GM12801 (cell line): ENCODE results near the gene KAZN.

Experiments
- TF ChIP-seq, protein P1 (sequence below): IDR thresholded peaks from one replicate; pipeline ENCODE4 v1.5.1; 2011; ENCODE audit warnings: control low read depth; ENCODE audit not compliant: insufficient read length; ENCODE audit errors: extremely low read depth

KAZN gene

DNA sequence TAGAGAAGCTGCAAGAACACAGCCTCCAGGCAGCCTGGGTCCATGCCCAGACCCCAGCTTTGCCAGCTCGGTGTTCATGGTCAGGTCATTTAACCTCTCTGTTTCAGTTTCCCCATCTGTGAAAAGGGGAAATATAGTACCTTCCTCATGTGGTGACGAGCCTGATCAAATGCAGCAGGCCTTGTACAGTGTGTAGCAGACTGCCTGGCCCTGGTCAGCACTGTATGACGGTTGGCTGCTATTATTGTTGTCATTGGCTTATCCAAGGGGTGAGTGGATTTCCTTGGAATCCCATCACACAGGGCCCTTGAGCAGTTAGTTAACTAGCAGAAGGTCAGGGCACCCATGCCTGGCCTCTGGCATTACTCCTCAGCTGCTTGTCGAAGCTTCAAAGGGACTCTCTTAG lies 548.5 kb downstream of the KAZN start:
- TF ChIP-seq, protein P1, sequence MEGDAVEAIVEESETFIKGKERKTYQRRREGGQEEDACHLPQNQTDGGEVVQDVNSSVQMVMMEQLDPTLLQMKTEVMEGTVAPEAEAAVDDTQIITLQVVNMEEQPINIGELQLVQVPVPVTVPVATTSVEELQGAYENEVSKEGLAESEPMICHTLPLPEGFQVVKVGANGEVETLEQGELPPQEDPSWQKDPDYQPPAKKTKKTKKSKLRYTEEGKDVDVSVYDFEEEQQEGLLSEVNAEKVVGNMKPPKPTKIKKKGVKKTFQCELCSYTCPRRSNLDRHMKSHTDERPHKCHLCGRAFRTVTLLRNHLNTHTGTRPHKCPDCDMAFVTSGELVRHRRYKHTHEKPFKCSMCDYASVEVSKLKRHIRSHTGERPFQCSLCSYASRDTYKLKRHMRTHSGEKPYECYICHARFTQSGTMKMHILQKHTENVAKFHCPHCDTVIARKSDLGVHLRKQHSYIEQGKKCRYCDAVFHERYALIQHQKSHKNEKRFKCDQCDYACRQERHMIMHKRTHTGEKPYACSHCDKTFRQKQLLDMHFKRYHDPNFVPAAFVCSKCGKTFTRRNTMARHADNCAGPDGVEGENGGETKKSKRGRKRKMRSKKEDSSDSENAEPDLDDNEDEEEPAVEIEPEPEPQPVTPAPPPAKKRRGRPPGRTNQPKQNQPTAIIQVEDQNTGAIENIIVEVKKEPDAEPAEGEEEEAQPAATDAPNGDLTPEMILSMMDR: no peak

DNA sequence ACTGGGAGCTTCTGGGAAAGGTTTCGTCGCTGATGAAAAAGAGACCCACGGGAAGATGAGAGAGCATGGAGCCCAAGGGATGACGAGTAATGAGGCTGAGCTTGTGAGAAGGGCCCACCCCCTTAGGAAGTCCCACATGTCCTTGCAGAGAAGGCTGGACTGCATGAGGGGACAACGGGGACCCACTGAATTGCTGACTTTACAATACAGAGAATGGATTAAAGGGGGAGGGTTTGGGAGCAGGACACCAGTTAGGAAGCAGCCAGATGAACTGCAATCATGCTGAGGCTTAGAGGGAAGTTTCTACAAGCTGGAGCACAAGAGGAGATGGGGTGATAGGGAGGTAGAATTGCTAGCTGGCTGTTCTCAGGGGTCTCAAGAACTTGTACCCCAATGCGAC lies 549.5 kb downstream of the KAZN start:
- TF ChIP-seq, protein P1: no peak

DNA sequence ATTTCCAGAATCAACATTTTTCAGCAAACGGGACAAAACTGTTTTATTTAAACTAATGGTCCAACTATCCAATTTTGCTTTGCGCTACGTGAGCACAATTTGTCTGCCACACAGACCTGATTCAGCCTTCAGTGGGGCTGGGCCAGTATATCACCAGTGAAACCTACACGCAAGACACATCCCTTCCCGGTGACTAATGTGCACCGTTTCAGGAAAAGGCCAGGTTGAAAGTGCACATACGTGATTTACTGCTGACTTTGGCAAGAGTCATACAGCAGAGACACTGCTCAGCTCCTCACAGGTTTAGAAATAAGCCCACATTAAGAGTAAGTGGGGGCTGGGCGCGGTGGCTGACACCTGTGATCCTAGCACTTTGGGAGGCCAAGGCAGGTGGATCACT lies 550.0 kb downstream of the KAZN start:
- TF ChIP-seq, protein P1: no peak

DNA sequence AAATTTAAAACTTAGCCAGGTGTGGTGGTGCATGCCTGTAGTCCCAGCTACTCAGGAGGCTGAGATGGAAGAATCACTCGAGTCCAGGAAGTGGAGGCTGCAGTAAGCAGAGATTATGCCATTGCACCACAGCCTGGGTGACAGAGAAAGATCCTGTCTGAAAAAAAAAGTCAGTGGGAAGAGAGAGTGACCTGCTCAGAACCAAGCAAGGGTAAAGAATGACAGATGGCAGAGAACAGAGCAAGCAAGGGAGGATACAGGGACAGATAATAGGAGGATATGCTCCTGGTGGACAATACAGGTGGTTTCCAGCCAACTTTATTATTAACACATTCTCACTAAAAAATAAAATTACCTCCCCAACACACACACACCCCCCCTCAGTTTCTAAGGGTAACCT lies 550.5 kb downstream of the KAZN start:
- TF ChIP-seq, protein P1: no peak

DNA sequence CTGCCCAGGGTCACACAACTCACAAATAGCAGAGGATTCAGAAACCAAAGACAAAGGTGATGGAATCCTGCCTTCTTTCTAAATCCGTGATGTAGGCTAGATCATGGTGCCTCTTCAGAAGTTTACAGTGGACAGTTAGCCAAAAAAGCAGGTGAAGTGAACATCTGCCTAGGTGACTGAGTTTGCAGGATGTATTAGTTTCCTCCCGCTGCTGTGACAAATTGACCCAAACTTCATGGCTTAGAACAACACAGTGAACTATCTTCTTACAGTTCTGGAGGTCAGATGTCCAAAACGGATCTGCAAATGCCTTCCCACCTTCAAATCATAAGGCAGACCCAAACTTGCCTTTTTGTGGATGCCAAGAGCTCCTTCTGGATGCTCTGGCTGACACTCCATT lies 551.9 kb downstream of the KAZN start:
- TF ChIP-seq, protein P1: no peak

DNA sequence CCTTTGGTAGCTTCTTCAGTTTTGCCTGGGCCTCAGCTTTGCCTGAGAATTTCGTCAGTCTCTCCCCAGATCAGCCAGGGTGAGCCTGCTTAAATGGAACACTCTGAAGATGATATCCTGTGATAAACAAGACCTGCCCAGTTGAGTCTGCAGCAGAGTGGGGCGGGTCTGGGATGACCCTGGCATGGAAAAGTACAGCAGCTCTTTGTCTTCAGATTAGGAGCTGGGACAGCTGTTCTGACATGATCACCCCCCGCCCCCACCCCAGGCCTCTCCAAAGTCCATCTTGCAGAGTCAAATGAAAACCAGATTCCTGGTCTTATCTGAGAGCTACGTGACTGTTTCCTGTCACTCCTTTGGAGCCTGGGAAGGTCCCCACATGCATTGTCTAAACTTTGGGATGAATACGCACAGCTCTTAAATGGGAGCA lies 552.9 kb downstream of the KAZN start:
- TF ChIP-seq, protein P1: no peak

DNA sequence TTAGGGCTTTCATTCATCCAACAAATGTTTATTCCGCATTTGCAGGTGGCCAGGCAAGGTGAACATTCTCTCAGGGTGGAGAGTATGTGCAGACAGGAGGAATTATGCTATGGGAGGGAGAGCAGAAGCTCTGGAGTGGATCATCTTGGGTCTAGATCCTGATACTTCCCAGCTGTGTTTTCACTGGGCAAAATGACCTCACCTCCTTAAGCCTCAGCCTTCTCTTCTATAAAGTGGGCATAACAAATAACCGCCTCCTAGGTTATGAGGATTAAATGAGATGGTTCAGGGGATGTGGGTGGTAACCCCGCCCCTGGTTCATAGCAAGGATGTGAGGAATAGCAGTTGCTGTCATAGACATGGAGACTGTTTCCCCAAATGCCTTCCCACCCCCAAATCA lies 553.4 kb downstream of the KAZN start:
- TF ChIP-seq, protein P1: no peak
